GM19043 (cell line): ENCODE results near the gene RBM39.
"Not testable (repeated sequence)": the region's sequence is repeated elsewhere in the genome, so short reads cannot be mapped to it uniquely, and the experiment has no call there.

Experiments
- ATAC-seq: cut with Tn5 transposase; IDR thresholded peaks from one replicate; pipeline ENCODE4 v1.9.1; 2021; ENCODE audit warnings: low read depth; ENCODE audit not compliant: unreplicated experiment

Gene RBM39

DNA sequence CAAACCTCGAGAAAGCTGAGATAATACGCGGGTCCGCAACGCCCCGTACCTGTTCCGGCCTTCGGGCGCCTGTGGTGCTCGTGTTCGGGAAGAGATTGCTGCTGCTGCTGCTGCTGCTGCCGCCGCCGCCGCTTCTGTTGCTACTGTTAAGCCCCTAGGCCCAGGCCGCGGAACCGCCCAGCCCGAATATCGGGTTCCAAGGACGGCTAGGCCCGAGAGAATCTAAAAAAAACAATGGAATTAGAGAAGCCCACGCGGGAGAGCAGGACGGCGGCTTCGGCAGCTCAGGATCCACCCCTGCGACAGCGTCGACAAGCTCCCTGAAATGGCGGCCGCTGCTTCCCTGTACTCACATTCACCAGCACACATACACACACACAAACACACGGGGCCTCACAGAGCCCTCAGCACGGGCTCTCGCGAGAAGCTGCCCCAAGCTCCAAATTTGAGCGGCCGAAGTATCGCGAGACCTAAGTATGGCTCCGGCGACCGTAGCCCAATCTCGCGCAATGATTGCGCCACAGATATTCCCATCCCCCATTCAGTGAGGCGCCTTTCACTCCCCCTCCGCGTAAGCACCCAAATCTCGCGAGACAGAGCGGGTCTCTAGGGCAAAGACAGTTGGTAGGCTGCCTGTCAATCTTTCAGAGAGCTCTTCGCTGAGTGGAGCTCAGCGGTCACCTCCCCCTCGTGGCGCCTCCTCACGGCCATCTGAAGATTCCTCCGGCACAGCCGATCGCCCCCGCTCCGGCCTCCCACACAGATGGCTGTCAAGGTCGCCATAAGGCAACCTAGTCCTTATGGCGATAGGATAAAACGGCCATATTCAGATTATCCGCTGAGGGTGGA is at the start of gene RBM39:
RBM39 (minus strand) TSS at position 369 of the 849 bp plus-strand sequence. CDS start 1,386 bp downstream, outside the sequence.
- ATAC-seq: peak; percentile 78

DNA sequence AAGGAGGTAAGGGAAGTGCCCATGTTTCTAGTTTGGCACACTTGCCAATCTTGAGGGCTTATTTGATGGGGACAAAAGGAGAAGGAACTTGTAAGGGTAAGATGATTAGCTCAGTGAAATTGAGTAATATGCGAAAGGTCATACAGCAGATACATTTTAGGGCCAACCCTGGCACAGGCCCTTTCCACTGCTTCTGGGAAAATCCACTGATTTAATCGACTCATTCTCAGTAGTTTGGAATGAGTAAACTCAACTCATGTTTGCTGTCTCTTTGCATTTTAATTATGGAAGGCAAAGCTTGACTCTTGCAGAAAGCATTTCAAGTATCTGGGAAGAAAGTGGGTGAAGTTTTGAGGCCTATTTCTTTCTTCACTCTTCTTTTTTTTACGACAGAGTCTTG is 49.8 kb upstream of the RBM39 start:
- ATAC-seq: no peak

DNA sequence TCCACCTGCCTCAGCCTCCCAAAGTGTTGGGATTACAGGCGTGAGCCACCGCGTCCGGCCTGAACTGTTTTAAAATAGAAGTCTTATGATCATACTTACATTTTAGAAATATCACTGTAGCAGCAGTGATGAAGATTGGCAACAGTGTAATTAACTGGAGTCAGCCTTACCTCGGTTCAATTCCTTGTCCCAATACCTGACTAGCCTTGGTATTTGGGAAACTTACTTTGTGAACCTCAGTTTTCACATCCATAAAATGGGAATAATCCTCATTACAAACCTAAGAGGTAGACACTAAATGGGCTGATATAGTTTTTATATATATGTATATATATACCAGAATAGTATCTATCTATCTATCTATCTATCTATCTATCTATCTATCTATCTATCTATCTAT is 49.0 kb upstream of the RBM39 start:
- ATAC-seq: no peak

DNA sequence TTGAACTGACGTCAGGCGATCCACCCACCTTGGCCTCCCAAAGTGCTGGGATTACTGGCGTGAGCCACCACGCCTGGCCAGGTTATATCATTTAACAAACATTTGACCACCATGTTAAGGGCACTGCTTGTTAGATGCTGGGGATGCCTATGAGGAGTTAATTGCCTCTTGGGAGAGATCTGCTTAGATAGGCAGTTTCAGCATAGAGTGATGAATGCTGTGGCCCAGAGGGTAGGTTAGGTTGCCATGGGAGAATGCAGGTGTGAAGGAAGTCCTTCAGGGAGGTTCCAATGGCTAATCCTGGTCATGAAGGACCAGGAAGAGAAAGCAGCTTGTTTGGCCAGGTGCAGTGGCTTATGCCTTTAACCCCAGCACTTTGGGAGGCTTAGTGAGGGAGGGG is 46.7 kb upstream of the RBM39 start:
- ATAC-seq: no peak

DNA sequence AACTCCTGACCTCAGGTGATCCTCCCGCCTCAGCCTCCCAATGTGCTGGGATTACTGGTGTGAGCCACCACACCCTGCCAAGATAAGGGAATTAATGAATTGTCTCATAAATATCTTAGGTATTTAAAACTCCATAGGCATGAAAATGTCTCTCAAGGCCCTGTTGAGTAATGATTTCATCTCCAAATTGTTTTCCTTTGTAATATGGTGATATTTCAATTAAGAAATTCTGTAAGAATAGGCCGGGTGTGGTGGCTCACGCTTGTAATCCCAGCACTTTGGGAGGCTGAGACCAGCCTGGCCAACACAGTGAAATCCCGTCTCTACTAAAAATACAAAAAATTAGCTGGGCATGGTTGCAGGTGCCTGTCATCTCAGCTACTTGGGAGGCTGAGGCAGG is 43.5 kb upstream of the RBM39 start:
- ATAC-seq: not testable (repeated sequence)

DNA sequence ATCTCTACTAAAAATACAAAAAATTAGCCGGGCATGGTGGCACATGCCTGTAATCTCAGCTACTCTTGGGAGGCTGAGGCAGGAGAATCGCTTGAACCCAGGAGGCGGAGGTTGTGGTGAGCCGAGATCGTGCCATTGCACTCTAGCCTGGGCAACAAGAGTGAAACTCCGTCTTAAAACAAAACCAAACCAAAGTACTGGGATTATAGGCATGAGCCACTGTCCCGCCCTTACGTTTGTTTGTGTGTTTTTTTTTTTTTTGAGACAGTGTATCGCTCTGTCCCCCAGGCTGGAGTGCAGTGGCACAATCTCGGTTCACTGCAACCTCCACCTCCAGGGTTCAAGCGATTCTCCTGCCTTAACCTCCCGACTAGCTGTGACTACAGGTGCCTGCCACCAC is 41.8 kb upstream of the RBM39 start:
- not testable (repeated sequence) for ATAC-seq

DNA sequence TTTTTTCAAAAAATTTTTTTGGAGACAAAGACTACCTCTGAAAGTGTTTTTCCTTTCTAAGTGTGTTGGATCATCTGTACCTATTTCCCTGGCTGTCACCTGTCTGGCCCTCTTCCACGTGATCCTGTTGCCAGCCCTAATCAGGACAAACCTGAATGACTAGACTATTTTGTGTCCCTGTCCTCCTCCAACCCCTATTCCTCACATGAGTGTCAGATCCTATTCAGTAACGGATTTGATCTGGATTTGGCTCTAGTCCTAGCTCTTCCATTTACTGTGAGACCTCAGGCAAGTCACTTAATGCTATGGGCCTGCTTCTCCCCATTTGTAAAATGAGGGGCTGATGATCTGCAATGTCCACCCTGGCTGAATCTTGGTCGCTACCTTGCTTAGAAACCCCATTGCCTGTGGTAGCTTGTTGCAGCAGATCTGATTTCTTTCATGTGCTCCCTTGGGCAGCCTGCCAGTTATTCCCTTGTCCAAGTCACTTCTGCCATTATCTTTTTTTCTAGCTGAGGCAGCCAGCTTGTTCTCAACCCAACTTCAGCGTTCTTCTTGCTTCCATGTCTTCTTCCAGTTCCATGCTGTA is 34.5 kb upstream of the RBM39 start:
- ATAC-seq: no peak

DNA sequence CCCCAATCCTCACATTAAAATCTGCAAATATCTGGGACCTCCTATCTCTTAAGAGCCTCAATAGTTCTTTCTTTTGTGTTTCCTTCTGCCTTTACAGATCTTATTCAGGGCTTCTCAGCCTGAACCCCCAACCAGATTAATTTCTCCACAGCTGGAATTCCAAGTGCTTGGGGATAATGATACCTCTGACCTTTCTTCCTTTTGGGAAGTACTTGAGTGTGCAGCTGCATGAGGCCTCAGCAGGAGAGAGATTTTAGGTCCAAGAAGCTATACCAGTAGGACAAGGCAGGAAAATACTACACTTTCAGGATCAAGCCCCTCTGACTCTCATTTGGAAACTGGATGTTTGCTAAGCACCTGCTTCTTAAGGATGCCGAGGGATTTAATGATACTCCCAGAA is 32.3 kb upstream of the RBM39 start:
- no peak for ATAC-seq

DNA sequence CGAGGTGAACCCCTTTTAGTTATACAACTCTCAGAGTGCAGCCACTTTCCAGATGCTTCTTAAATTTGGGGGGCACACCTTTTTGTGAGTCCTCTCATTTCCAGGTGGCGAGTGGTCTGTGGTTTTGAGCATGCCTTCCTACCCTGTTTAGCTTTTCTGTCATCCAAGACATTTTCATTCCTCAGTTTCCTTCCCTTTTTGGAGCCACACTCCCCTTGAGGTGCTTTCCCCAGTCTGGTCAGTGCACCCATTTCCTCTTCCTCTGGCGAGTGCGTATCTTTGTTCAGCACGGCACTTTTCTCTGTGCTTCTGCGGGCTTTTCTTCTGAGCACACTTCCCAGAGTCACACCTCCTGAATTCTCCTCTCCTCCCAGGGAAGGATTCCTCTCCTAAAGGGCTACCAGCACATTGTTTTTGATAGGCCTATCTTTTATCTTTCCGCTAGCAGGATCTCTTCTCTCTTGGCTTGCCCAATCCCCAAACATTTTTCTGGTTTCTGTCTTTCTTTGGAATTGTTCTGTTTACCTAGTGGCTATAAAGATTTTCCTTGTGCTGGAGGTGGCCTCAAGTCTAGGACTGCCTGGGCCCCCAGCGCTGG is 31.2 kb upstream of the RBM39 start:
- ATAC-seq: no peak

DNA sequence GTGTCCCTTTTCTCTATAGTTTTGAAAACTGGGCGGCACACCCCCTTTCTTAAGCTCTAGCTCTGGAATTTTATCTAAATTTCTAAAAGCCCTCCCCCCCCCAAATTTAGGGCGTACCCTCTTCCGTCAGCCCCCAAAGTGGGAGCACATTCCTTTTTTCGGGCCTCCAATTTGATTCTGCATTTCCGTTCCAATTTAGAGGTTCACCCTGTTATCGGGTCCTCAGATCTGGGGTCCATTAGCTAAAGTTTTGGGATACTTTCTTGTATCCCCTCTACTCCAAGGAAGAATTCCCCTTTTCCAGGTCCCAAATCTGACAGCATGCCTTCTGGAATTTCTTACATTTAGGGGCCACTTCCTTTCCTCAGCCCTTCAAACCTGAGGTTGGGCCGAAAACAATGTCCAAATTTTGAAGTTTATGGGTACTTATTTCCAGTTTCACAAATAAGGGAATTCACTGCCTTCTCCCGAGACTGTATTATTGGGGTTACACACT is 30.6 kb upstream of the RBM39 start:
- ATAC-seq: no peak

DNA sequence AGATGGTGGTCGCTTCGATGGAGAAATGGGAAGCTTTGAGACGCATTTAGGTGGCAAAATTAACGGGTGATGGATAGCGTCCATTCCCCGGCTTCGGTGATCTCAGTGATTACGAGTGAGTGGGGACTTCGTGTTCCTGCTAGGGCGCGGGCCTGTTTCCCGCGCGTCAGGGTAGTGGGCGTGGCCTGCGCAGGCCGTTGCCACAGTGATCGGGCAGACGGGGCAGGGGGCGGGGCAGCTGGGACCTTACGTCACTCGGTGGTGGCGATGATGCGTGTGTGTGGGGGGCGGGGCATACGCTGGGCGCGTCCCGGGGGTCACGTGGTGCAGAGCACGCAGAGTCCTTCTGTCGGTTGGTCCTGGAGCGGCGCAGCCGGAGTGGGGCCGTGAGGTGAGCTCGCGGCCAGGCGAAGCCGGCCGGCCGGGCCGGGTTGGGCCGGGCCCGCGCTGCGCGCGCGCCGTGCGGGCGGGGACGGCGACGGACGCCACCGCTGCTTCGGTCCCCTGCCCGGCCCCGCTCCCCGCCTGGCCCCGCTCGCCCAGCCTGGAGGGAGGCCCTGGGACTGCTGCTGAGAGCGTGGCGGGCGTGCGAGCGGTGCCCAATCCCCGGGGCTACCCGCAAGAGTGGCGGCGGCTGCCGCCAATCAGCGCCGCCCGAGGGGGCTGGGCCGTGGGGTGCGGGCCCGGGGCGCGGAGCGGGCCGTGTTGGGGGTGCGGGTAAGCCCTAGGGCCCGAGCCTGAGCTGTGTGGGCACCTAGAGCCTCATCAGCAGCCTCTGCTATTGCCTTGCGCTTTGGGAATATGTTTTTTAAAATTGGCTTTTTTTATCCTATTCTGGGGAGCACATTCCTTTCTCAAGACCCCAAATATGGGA is 29.9 kb upstream of the RBM39 start, which contains the start of gene PHF20:
PHF20 (plus strand) TSS at position 327 of the 874 bp plus-strand sequence. CDS start 29,508 bp downstream, outside the sequence.
- ATAC-seq: peak; percentile 75

DNA sequence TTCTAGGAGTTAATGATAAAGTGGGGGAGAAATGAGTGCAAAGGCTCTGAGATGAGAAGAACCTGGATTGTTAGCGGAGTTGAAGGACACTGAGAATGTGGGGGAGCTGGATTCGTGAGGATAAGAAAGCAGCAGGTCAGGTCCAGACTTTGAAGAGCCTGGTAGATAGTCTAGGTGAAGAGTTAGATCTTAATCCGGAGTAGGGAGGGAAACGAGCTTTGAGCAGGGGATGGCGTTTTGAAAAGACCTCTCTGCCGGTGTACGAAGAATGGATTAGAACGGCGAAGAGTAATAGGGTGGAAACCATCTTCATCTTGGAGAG is 29.3 kb upstream of the RBM39 start:
- no peak for ATAC-seq

DNA sequence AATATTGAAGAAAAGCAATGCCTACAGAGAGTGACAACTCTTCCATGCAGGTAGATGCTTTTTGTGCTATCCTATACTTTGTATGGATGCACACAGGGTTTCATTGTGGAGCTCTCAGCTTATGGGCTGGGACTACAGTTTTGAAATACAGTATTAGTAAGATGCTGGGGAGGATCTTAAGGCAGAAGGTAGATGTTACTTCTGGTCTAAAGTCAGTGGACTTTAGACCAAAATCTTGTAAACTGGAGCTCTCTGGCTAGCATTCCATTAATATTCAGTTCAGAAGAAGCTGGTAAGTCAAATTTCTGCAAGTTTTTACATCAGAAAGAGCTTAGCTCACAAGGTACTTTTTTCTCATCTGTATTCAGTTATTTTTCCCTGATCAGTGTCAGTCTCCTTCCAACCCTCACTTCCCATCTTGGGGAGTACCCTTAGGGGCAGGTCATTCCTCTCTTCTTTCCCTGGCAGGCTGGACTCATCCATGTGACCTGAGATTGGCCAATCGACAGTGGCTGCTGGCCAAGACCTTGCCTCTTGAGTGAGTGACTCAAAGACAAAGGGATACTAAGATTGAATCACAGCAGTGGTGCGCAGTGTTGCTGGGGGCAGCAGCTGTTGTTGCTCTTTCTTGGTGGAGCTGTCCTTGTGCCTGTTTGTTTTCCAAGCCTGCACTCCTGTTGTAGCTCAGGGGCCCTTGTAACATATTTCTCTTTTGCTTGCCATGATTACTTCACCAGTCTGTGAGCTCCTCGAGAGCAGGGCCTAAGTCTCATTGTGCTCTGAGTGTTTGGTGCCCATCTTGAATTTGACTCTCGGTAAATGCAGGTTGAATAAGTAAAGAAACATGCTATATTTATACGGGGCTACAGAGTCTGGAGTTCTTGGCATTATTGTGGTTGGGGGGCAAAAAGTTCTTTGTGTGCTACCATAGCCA is 26.9 kb upstream of the RBM39 start:
- no peak for ATAC-seq

DNA sequence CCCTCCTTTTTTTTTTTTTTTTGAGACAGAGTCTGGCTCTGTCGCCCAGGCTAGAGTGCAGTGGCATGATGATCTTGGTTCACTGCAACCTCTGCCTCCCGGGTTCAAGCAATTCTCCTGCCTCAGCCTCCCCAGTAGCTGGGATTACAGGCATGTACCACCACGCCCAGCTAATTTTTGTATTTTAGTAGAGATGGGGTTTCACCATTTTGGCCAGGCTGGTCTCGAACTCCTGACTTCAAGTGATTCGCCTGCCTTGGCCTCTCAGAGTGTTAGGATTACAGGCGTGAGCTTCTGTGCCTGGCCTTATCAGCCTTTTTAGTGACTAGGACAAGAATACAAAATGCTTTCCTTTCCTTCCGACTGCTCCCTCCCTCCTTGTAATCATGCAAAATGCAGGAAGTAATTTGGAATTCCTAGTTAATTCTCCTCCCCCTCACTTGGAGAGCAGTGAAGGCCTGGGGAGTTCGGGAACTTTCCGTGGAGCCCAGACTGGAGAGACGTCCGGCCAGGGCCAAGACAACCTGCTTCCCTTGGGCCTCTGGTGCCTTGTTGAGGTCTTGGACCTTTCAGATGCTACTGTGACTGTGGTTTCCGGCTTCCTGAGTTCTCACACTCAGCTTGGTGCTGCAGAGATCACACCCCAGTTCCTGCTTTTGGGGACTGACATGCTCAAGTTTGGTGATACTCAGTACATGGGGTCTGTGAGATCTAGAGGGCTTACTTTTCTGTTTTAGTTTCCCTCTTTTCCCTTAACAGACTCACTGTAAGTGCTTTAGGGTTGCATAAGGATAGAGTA is 25.8 kb upstream of the RBM39 start:
- ATAC-seq: peak; percentile 65

DNA sequence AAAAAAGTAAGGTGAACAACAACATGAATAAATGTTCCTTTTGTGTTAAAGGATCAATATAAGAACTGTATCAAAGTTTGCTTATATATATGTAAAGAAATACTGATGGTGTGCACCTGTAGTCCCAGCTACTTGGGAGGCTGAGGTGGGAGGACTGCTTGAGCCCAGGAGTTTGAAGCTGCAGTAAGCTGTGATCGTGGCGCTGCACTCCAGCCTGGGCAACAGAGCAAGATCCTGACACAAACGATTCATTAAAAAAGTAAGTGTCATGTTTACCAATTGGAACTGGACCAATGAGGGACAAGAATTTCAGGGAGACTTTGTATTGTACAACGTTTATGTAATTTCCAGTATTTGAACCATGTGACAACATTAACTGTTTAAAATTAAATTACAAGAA is 24.8 kb upstream of the RBM39 start:
- ATAC-seq: no peak

DNA sequence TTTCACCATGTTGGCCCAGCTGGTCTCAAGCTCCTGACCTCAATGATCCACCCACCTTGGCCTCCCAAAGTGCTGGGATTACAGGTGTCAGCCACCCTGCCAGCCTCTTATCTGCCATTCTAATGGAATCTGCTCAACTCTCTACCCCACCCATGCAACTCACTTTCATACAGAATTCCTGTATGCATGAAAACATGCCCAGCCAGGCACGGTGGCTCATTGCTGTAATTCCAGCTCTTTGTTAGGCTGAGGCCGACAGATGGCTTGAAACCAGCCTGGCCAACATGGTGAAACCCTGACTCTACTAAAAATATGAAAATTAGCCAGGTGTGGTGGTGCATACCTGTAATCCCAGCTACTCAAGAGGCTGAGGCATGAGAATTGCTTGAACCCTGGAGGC is 22.9 kb upstream of the RBM39 start:
- ATAC-seq: not testable (repeated sequence)

DNA sequence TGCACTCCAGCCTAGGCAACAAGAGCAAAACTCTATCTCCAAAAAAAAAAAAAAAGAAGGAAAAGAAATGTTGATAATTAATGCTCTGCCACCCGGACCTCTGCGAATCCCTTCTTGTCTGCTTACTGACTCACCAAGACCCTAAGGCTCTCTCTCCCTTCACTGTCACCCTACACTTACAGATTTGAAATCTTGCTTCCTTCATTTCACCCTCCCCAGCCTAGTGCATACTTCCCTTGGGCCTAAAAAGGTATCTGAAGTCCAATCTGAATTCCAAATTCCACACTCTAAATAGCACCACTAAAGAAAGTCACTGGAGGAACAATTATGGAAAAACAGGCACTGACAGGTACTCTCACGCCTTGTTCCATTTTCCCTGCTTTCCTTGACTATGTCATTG is 20.4 kb upstream of the RBM39 start:
- no peak for ATAC-seq

DNA sequence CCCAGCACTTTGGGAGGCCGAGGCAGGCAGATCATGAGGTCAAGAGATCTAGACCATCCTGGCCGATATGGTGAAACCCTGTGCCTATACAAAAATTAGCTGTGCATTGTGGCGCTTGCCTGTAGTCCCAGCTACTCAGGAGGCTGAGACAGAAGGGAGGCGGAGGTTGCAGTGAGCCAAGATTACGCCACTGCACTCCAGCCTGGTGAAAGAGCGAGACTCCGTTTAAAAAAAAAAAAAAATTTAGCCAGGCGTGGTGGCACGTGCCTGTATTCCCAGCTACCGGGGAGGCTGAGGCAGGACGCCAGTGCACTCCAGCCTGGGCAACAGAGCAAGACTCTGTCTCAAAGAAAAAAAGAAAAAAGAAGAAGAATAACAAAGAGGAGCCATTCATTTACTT is 19.5 kb upstream of the RBM39 start:
- not testable (repeated sequence) for ATAC-seq
